C4-2B (cell line): Measurements from ENCODE around the gene MTHFR.

Experiments used
- CTCF ChIP-seq: fragments of 450-650 bp; conservative IDR thresholded peaks from 2 replicates; pipeline ENCODE4 v1.5.1; 2017; ENCODE audit warnings: mild to moderate bottlenecking
- ZFX ChIP-seq: fragments of 450-650 bp; IDR thresholded peaks from 2 replicates; pipeline ENCODE4 v1.6.1; 2017

GRCh38 chr1:11793819-11794218 is 11.9 kb downstream of the MTHFR start:
- TF ChIP-seq CTCF (no peak), ZFX (no peak)
